Measurements from ENCODE around the gene CACHD1.

CACHD1 gene

DNA sequence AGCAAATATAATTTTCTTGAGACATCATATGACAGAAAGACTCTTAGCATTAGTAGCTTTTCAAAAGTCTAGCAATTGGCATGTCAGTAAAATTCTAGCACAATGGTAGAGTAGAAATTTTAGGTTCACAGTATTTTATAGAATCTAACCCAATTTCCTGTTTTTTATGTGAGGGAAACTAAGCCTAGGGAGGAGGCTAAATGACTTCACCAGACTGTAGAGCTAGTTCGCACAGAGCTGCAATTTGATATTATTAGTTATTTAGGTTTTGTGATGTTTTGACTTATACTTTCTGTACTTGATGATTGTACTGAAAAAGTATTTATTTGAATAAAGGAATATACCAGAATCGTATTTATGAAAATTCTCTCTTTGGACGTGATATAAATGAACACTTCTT lies 68.5 kb downstream of the CACHD1 start:
- Histone ChIP-seq H3K27ac (ENCODE audit: low read length, poor library complexity, severe bottlenecking) (no peak overlapping the region), H2AFZ (ENCODE audit: low read depth, low read length) (no peak overlapping the region), H3K9ac (ENCODE audit: low read length) (peak overlapping the region; percentile 23), H3K36me3 (ENCODE audit: control insufficient read depth in 1 of 2, insufficient read depth in 2 of 2, low read depth in 1 of 2, low read length in 2 of 2) (no peaks in the 10 kb centered on the region), H3K79me1 (replicated peaks; ENCODE audit: low read length, poor library complexity, severe bottlenecking) (peaks cover 6% of the 10 kb centered on the region), H3K4ac (ENCODE audit: low read depth in 1 of 2, low read length in 2 of 2) (no peak overlapping the region), H2BK15ac (ENCODE audit: low read depth, poor library complexity, severe bottlenecking) (no peak overlapping the region), H3K4me2 (ENCODE audit: low read length, poor library complexity, severe bottlenecking) (no peak overlapping the region), H2BK5ac (ENCODE audit: low read depth, low read length, poor library complexity, severe bottlenecking) (no peak overlapping the region), H4K8ac (ENCODE audit: low read length) (no peak overlapping the region), H3K9me3 (ENCODE audit: control insufficient read depth, low read length) (no peaks in the 10 kb centered on the region), H3K4me1 (ENCODE audit: control insufficient read depth, insufficient read depth, low read depth, low read length) (peaks cover 4% of the 10 kb centered on the region), H2BK120ac (ENCODE audit: low read depth, low read length) (no peak overlapping the region), H3K27me3 (ENCODE audit: control insufficient read depth in 1 of 2, insufficient read depth in 1 of 2, low read length in 2 of 2) (no peaks in the 10 kb centered on the region), H3K4me3 (ENCODE audit: insufficient read depth in 1 of 2, low read depth in 1 of 2, low read length in 2 of 2) (no peak overlapping the region), H2AK5ac (ENCODE audit: low read length, severe bottlenecking) (no peak overlapping the region), H3K23ac (ENCODE audit: low read length in 2 of 2) (no peak overlapping the region), H2BK12ac (ENCODE audit: low read length in 2 of 2) (no peak overlapping the region), H3K18ac (ENCODE audit: low read depth in 1 of 2, low read length in 2 of 2) (no peak overlapping the region), H4K91ac (ENCODE audit: low read length) (no peak overlapping the region), H3K14ac (ENCODE audit: low read length in 2 of 2) (no peak overlapping the region)
- no peak for DNase-seq
- WGBS = 93% methylated on average over 3 of the region's 3 CpGs

DNA sequence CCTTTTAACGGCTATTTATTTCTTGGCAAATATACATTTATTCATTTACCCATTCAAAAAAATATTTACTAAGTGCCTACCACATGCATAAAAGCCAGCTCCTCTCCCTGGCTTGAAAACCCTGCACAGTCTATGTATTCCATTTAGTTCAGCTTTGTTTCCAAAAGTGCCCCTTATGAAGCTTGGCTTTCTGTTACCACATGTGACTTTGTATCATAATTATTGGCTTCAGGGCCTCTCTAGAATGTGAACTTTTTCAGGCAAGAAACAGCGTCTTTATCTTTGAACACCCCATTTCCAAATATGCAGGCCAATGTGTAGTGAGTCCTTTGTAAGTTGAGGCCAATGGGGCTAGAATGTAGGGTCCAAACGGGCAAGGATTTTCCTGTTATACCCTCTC lies 69.4 kb downstream of the CACHD1 start:
- Histone ChIP-seq H3K4me1 (ENCODE audit: control insufficient read depth, insufficient read depth, low read depth, low read length) (peaks cover 4% of the 10 kb centered on the region), H3K27me3 (ENCODE audit: control insufficient read depth in 1 of 2, insufficient read depth in 1 of 2, low read length in 2 of 2) (no peaks in the 10 kb centered on the region), H3K18ac (ENCODE audit: low read depth in 1 of 2, low read length in 2 of 2) (no peak overlapping the region), H3K9me3 (ENCODE audit: control insufficient read depth, low read length) (no peaks in the 10 kb centered on the region), H2BK120ac (ENCODE audit: low read depth, low read length) (no peak overlapping the region), H3K79me1 (replicated peaks; ENCODE audit: low read length, poor library complexity, severe bottlenecking) (peaks cover 8% of the 10 kb centered on the region), H2BK15ac (ENCODE audit: low read depth, poor library complexity, severe bottlenecking) (no peak overlapping the region), H2AFZ (ENCODE audit: low read depth, low read length) (no peak overlapping the region), H3K4me2 (ENCODE audit: low read length, poor library complexity, severe bottlenecking) (no peak overlapping the region), H3K14ac (ENCODE audit: low read length in 2 of 2) (no peak overlapping the region), H3K27ac (ENCODE audit: low read length, poor library complexity, severe bottlenecking) (no peak overlapping the region), H3K4ac (ENCODE audit: low read depth in 1 of 2, low read length in 2 of 2) (no peak overlapping the region), H2AK5ac (ENCODE audit: low read length, severe bottlenecking) (no peak overlapping the region), H3K9ac (ENCODE audit: low read length) (peak overlapping the region; percentile 78), H4K91ac (ENCODE audit: low read length) (no peak overlapping the region), H3K23ac (ENCODE audit: low read length in 2 of 2) (no peak overlapping the region), H2BK12ac (ENCODE audit: low read length in 2 of 2) (no peak overlapping the region), H3K36me3 (ENCODE audit: control insufficient read depth in 1 of 2, insufficient read depth in 2 of 2, low read depth in 1 of 2, low read length in 2 of 2) (no peaks in the 10 kb centered on the region), H3K4me3 (ENCODE audit: insufficient read depth in 1 of 2, low read depth in 1 of 2, low read length in 2 of 2) (no peak overlapping the region), H2BK5ac (ENCODE audit: low read depth, low read length, poor library complexity, severe bottlenecking) (no peak overlapping the region), H4K8ac (ENCODE audit: low read length) (no peak overlapping the region)
- no peak for DNase-seq
- WGBS = 87% methylated on average over 1 of the region's 3 CpGs

DNA sequence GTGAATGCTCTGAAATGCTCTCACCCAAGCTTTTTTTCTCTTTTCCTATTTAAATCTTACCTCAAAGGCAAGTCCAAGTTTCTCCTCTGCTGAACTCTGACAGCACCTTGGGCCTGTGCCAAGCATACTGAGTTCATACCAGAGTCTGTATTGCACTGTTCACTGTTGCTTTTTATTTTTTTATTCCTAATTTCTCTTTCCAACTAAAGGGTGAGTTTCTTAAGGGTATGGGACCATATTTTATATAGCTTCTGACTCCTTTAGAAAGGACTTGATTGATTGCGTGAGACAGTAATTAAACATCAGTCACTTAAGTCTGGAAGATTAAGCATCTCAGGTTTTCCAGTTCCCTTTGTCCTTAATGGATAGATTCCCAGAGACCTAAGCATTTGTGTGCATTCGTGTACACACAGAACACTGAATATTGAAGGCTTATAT lies 69.9 kb downstream of the CACHD1 start:
- Histone ChIP-seq H3K27ac (ENCODE audit: low read length, poor library complexity, severe bottlenecking) (no peak overlapping the region), H3K4me1 (ENCODE audit: control insufficient read depth, insufficient read depth, low read depth, low read length) (peaks cover 4% of the 10 kb centered on the region), H3K79me1 (replicated peaks; ENCODE audit: low read length, poor library complexity, severe bottlenecking) (peaks cover 10% of the 10 kb centered on the region), H3K4me3 (ENCODE audit: insufficient read depth in 1 of 2, low read depth in 1 of 2, low read length in 2 of 2) (peak overlapping the region in 1 of 2 experiments; percentile 70), H3K23ac (ENCODE audit: low read length in 2 of 2) (no peak overlapping the region), H4K8ac (ENCODE audit: low read length) (no peak overlapping the region), H2BK120ac (ENCODE audit: low read depth, low read length) (no peak overlapping the region), H3K9me3 (ENCODE audit: control insufficient read depth, low read length) (no peaks in the 10 kb centered on the region), H2BK12ac (ENCODE audit: low read length in 2 of 2) (no peak overlapping the region), H3K9ac (ENCODE audit: low read length) (peak overlapping the region; percentile 78), H3K4me2 (ENCODE audit: low read length, poor library complexity, severe bottlenecking) (no peak overlapping the region), H2AK5ac (ENCODE audit: low read length, severe bottlenecking) (no peak overlapping the region), H2AFZ (ENCODE audit: low read depth, low read length) (no peak overlapping the region), H3K27me3 (ENCODE audit: control insufficient read depth in 1 of 2, insufficient read depth in 1 of 2, low read length in 2 of 2) (no peaks in the 10 kb centered on the region), H3K14ac (ENCODE audit: low read length in 2 of 2) (no peak overlapping the region), H2BK5ac (ENCODE audit: low read depth, low read length, poor library complexity, severe bottlenecking) (no peak overlapping the region), H3K36me3 (ENCODE audit: control insufficient read depth in 1 of 2, insufficient read depth in 2 of 2, low read depth in 1 of 2, low read length in 2 of 2) (no peaks in the 10 kb centered on the region), H3K18ac (ENCODE audit: low read depth in 1 of 2, low read length in 2 of 2) (no peak overlapping the region), H2BK15ac (ENCODE audit: low read depth, poor library complexity, severe bottlenecking) (no peak overlapping the region), H4K91ac (ENCODE audit: low read length) (no peak overlapping the region), H3K4ac (ENCODE audit: low read depth in 1 of 2, low read length in 2 of 2) (no peak overlapping the region)
- WGBS = 80% methylated on average over 2 of the region's 2 CpGs
- no peak for DNase-seq

DNA sequence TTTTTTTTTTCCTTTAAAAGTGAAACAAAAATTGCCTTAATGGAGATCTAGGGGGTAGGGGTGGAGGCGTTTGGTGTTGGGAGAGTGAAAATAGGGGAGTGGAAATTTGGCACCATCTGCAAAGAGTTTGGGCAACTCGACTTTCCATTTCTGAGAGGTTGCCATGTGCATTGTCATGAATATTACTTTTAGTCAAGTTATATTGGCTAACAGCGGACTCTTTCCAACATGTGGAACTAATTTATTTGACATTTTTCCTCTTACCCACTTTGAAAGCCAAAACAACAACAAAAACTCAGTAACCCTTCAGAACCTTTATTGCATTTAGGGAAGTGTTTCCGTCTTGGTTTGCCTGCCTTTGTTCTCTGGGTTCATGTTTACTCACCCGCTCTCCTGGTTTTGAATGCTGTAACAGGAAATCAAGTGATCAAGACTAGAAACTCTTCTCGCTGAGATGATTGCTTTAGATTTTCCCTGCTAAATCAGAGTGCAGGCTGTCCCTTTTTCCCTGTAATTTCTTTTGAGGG lies 70.4 kb downstream of the CACHD1 start:
- Histone ChIP-seq H3K4ac (ENCODE audit: low read depth in 1 of 2, low read length in 2 of 2) (no peak overlapping the region), H3K9ac (ENCODE audit: low read length) (peak overlapping the region; percentile 78), H3K18ac (ENCODE audit: low read depth in 1 of 2, low read length in 2 of 2) (peak overlapping the region in 1 of 2 experiments; percentile 12), H4K91ac (ENCODE audit: low read length) (no peak overlapping the region), H2BK12ac (ENCODE audit: low read length in 2 of 2) (no peak overlapping the region), H3K9me3 (ENCODE audit: control insufficient read depth, low read length) (no peaks in the 10 kb centered on the region), H2AK5ac (ENCODE audit: low read length, severe bottlenecking) (peak overlapping the region; percentile 54), H3K23ac (ENCODE audit: low read length in 2 of 2) (no peak overlapping the region), H3K4me3 (ENCODE audit: insufficient read depth in 1 of 2, low read depth in 1 of 2, low read length in 2 of 2) (peak overlapping the region in 1 of 2 experiments; percentile 70), H3K36me3 (ENCODE audit: control insufficient read depth in 1 of 2, insufficient read depth in 2 of 2, low read depth in 1 of 2, low read length in 2 of 2) (no peaks in the 10 kb centered on the region), H3K79me1 (replicated peaks; ENCODE audit: low read length, poor library complexity, severe bottlenecking) (peaks cover 10% of the 10 kb centered on the region), H4K8ac (ENCODE audit: low read length) (no peak overlapping the region), H3K27ac (ENCODE audit: low read length, poor library complexity, severe bottlenecking) (no peak overlapping the region), H2AFZ (ENCODE audit: low read depth, low read length) (no peak overlapping the region), H3K4me2 (ENCODE audit: low read length, poor library complexity, severe bottlenecking) (no peak overlapping the region), H3K14ac (ENCODE audit: low read length in 2 of 2) (no peak overlapping the region), H2BK5ac (ENCODE audit: low read depth, low read length, poor library complexity, severe bottlenecking) (no peak overlapping the region), H3K27me3 (ENCODE audit: control insufficient read depth in 1 of 2, insufficient read depth in 1 of 2, low read length in 2 of 2) (no peaks in the 10 kb centered on the region), H2BK120ac (ENCODE audit: low read depth, low read length) (no peak overlapping the region), H2BK15ac (ENCODE audit: low read depth, poor library complexity, severe bottlenecking) (no peak overlapping the region), H3K4me1 (ENCODE audit: control insufficient read depth, insufficient read depth, low read depth, low read length) (peaks cover 4% of the 10 kb centered on the region)
- 65% methylated on average over 6 of the region's 6 CpGs for WGBS
- DNase-seq = no peak
